Muscle layer of colon (tissue), 2 donors: Measurements from ENCODE around the gene ABCF2.

ENCODE experiments used
- H3K27ac ChIP-seq: one replicate; pipeline ENCODE4 v1.7.0; 2013; ENCODE audit warnings: low read depth, mild to moderate bottlenecking, low read length, moderate library complexity
- H3K27me3 ChIP-seq, 2 donors: one replicate each; pipeline ENCODE4 v1.7.0; 2013; ENCODE audit warnings: low read length in 2 of 2, mild to moderate bottlenecking in 2 of 2; ENCODE audit not compliant: insufficient read depth in 2 of 2, control insufficient read depth in 1 of 2
- H3K36me3 ChIP-seq: one replicate; pipeline ENCODE4 v1.7.0; 2013; ENCODE audit warnings: mild to moderate bottlenecking, low read length; ENCODE audit not compliant: insufficient read depth
- H3K4me1 ChIP-seq: one replicate; pipeline ENCODE4 v1.7.0; 2013; ENCODE audit warnings: mild to moderate bottlenecking, low read length; ENCODE audit not compliant: insufficient read depth
- H3K4me3 ChIP-seq, 2 donors: one replicate each; pipeline ENCODE4 v1.7.0; 2013; ENCODE audit warnings: low read length in 2 of 2, low read depth in 1 of 2, mild to moderate bottlenecking in 1 of 2, moderate library complexity in 1 of 2
- H3K9ac ChIP-seq: one replicate; pipeline ENCODE4 v1.7.0; 2013; ENCODE audit warnings: low read length
- H3K9me3 ChIP-seq: one replicate; pipeline ENCODE4 v1.7.0; 2013; ENCODE audit warnings: mild to moderate bottlenecking, low read length
- donor health status: abdominal sarcoma.
- donor health status: Adenocarcinoma of cecum.

ABCF2 gene

GRCh38 chr7:151174246-151175046, 52.6 kb downstream of the ABCF2 start:
- Histone ChIP-seq H3K9me3 (no peaks in the 10 kb centered on the region), H3K36me3 (no peaks in the 10 kb centered on the region), H3K4me1 (no peaks in the 10 kb centered on the region), H3K27ac (no peak overlapping the region), H3K4me3 (no peak overlapping the region), H3K27me3 (peaks cover 10 to 46% of the 10 kb centered on the region in 2 donors), H3K9ac (no peak overlapping the region)

- Histone ChIP-seq H3K27ac (no peak overlapping the region), H3K36me3 (no peaks in the 10 kb centered on the region), H3K4me3 (no peak overlapping the region), H3K9ac (no peak overlapping the region), H3K9me3 (no peaks in the 10 kb centered on the region), H3K27me3 (peaks cover 18 to 52% of the 10 kb centered on the region in 2 donors), H3K4me1 (no peaks in the 10 kb centered on the region)
Measured at GRCh38 chr7:151173386-151174245, 53.4 kb downstream of the ABCF2 start.

DNA sequence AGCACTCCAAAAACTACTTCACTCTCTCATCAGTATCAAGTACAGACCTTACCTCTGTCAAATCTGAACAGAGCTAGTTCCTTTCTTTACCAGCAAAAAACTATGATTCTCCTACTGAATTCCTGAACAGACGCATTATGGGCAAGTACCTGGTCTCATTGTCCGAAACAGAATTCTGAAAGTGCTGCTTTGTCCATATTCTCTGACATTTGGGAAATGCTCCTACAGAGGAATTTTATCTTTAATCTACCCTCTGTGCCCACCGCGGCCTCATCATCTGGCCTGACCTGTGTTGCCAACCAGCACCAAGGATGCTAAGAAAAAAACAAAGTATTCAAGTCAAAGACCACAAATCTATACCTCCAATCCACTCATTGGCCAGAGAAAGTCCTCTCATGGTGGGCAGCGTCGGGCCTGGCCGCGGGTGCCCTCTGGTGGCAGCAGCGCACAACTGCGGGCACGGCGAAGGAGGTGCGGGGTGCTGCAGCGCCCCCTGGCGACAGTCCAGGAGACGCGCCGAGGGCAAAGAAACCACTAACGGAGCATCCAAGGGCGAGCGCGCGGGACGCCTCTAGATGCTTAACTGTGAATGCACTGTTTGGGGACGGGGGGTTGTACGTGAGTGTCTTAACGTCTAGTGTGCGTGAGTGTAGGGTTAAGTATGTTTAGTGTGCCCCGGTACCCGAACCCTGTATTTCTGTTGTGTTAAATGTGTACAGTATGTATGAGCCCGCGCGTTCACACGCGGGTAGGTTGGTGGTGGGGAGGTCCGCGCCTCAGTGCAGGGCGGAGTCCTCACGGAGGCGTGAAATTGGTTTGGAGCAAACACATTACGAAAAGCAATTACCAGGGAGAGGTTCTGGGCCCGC, 54.5 kb downstream of the ABCF2 start:
- Histone ChIP-seq H3K27ac (no peak overlapping the region), H3K9me3 (no peaks in the 10 kb centered on the region), H3K4me1 (no peaks in the 10 kb centered on the region), H3K36me3 (no peaks in the 10 kb centered on the region), H3K4me3 (no peak overlapping the region), H3K27me3 (peaks cover 22 to 62% of the 10 kb centered on the region in 2 donors), H3K9ac (no peak overlapping the region)

DNA sequence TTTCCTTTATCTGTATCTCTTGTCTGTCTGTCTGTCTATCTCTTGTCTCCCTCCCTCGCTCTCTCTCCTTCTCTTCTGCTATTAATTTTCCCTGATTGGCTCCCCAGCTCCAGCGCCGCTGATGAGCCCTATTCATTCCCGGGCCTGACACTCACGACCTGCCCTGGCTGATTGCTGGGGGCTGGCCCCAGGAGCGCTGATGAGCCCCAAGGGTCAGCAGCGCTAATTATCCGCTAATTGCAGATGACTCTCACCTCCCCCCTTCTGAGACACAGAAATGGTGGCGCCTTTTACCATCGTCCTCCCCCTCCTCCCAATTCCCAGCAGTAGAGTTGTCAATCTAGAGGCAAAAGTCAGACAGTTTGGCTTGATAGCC, 58.2 kb downstream of the ABCF2 start:
- Histone ChIP-seq H3K4me1 (no peaks in the 10 kb centered on the region), H3K27ac (no peak overlapping the region), H3K27me3 (peaks cover 44 to 68% of the 10 kb centered on the region in 2 donors), H3K9me3 (no peaks in the 10 kb centered on the region), H3K4me3 (no peak overlapping the region), H3K36me3 (no peaks in the 10 kb centered on the region), H3K9ac (no peak overlapping the region)

DNA sequence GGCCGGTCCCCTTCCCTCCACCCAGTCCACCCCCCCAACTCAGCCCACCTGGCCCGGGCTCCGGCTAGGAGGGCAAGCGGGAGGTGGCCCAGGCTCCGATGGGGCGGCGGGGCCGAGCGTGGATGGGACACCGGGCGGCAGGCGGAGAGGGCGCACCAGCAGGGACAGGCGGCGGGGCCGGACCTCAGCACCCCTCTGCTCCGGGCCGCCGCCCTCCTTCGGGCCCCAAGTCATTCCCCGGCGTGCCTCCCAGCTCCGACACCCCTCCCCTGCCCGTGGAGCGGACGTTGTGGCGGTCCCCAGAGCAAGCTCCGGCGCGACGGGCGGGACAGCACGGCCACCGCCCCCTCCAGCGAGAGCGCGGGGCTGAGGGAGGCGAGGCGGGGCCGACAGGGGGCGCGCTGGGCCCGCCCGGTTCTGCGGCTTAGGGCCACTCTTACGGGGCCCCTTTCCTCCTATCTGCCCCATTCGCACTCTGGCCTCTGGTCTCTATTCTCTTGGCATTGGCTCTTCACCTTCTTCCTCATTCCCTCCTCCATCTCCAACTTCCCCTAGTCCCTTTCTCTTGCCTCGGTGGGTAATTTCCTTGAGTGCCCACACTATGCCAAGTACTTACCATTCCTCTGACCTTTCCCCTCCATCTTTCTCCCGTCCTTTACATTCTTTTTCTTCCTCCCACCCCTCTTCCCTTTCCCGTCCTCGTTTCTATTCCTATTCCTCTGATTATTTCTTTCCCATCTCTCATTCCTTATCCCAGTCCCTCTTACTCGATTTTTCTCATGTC, 58.8 kb downstream of the ABCF2 start:
- Histone ChIP-seq H3K27ac (no peak overlapping the region), H3K4me3 (peak overlapping the region in 1 of 2 donors; percentile 47), H3K36me3 (no peaks in the 10 kb centered on the region), H3K4me1 (no peaks in the 10 kb centered on the region), H3K27me3 (peaks cover 40 to 62% of the 10 kb centered on the region in 2 donors), H3K9ac (no peak overlapping the region), H3K9me3 (no peaks in the 10 kb centered on the region)

DNA sequence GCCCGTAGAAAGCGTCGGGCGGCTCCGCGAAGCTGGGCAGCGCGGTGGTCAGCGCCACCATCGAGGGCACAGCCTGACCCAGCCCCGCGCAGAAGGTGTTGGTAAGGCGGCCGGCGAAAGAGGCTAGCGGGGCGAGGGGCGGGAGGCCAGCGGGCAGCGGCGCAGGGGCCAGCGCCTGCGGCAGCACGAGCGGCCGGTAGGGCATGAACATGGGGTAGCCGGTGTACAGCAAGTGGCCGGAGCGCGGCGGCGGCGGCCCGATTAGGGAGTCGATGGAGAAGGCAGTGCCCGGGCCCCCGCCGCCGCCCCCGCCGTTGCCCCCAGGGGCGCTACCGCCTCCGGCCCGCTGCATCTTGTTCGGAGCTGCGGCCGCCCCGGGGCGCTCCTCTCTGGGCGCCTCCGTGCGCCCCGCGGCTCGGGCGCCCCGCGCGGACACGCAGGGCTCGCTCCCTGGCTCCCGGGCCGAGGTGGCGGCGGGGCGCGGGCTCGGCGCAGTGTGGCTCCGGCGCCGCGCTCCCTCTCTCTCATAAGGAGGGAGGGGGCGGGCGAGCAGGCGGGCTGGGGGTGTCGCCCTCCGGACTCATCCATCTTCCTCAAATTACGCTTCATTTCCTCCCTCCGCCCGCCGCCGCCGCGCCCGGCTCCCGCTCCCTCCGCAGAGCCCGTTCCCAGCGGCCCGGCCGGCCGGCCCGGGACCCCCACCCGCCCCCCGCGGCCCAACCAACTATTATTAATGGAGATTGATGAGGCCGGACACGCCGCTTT, 59.6 kb downstream of the ABCF2 start, which contains the start of gene GBX1:
Gene GBX1, minus strand, starts transcription at position 498 of the 765 bp plus-strand sequence. Its CDS starts 146 bp downstream, at position 352.
- Histone ChIP-seq H3K4me1 (no peaks in the 10 kb centered on the region), H3K36me3 (no peaks in the 10 kb centered on the region), H3K27ac (no peak within 1 kb of the TSS), H3K9me3 (no peaks in the 10 kb centered on the region), H3K27me3 (peaks cover 35 to 57% of the 10 kb centered on the region in 2 donors), H3K4me3 (peak within 1 kb of the TSS in 1 of 2 donors; percentile 47), H3K9ac (no peak within 1 kb of the TSS)

GRCh38 chr7:151166629-151167196, 60.3 kb downstream of the ABCF2 start:
- Histone ChIP-seq H3K9ac (no peak overlapping the region), H3K9me3 (no peaks in the 10 kb centered on the region), H3K4me3 (peak overlapping the region in 1 of 2 donors; percentile 47), H3K27me3 (peaks cover 35 to 57% of the 10 kb centered on the region in 2 donors), H3K27ac (no peak overlapping the region), H3K4me1 (no peaks in the 10 kb centered on the region), H3K36me3 (no peaks in the 10 kb centered on the region)
